HG03066 (cell line): Measurements from ENCODE around the gene DLGAP1.
"Not testable (repeated sequence)": the region's sequence is repeated elsewhere in the genome, so short reads cannot be mapped to it uniquely, and the experiment has no call there.

Experiments used
- ATAC-seq: cut with Tn5 transposase; IDR thresholded peaks from one replicate; pipeline ENCODE4 v1.9.1; 2021; ENCODE audit warnings: low read depth; ENCODE audit not compliant: unreplicated experiment

DLGAP1 gene

DNA sequence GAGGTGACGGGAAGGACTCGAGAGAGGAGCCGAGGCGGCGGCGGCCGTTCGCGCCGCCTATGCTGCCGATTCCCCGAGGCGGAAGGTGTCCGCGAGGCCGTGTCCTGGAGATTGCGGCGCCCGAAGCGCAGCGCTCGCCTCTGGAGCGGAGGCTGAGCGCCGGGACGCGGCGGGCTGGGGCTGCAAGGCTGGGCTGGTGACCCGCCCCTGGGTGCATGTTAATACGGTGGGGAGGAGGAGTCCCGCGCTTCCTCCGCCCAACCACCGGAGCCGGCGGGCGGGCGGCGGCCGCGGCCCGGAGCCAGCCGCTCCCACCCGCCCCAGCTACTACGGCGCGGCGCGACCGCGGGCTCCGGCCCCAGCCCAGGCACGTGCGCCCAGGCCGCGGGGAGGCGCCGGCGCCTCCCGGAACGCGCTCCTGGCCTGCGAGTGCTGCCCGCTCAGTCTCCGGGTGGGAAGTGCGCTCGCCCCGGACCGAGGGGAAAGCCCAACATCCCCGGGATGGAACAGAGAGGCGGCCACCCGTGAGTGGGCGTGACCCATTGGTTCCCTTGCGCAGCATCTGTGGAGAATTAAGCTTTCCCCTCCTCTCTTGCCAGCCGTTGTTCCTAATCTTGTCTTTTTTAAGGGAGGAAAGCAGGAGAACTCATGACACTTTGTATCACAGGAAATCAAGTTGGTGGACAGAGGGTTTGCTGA is at the start of gene DLGAP1:
Gene DLGAP1, minus strand, starts transcription at position 195 of the 699 bp plus-strand sequence.
- no peak for ATAC-seq

DNA sequence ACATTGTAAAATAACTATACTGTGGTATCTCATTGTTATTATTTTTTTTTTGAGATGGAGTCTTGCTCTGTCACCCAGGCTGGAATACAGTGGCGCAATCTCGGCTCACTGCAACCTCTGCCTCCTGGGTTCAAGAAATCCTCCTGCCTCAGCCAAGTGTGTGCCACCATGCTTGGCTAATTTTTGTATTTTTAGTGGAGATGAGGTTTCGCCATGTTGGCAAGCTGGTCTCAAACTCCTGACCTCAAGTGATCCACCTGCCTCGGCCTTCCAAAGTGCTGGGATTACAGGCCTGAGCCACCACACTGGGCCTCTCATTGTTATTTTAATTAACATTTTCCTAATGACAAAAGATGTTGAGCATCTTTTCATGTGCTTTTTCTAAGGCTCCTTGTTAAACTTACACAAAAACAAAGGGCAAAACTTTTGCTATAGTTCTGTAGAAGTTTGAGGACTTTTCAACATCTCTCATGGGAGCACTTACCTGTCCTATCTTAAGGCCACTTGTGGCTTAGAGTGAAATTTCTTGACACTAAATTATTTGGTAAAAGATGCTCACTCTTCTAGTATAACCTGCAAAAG is 39.7 kb upstream of the DLGAP1 start:
- ATAC-seq, result not testable (repeated sequence)

DNA sequence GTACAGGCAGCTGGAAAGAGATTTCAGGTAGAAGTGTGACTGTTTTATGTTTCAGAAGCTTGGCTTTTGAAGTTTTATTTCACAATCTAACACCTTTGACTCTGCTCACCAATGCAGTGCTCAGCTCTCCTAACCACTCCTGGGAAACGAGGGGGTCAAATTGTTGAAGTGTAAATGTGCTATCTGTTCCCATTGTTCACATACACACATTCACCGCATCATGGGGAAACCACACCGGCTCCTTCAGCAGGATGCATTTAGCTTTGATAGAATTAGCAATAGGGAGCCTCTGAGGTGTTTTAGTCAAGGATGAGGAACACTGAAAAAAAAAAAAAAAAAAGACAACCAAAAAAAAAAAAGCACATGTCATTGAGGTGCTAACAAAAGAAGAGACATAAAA is 13.4 kb upstream of the DLGAP1 start:
- no peak for ATAC-seq

DNA sequence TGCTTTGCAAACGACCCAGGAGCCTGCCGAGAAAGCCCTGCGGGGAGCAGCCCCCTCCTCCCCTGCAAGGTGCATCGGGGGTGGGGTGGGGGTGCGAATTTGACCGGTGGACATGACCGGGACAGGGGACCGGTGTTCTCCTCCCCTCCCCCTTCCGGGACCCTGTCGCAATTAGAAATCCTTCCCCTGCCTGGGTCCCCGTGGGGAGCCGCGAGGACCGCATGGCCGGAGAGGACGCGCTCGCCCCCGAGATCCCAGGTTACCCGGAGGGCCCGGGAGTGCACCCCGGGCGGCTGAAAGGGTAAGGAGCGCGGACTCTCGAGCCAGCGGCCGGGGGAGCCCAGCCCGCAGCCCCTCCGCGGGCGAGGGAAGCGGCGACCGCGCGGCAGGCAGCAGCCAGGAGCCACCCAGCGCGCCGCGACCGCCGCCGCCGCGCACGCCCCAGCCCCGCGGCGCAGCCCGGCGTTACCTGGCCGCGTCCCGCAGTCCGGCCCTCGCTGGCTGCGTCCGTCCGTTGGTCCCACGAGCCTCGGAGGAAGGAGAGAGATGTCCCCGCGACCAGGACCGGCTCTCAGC is 482 bp downstream of the DLGAP1 start:
- no peak for ATAC-seq

DNA sequence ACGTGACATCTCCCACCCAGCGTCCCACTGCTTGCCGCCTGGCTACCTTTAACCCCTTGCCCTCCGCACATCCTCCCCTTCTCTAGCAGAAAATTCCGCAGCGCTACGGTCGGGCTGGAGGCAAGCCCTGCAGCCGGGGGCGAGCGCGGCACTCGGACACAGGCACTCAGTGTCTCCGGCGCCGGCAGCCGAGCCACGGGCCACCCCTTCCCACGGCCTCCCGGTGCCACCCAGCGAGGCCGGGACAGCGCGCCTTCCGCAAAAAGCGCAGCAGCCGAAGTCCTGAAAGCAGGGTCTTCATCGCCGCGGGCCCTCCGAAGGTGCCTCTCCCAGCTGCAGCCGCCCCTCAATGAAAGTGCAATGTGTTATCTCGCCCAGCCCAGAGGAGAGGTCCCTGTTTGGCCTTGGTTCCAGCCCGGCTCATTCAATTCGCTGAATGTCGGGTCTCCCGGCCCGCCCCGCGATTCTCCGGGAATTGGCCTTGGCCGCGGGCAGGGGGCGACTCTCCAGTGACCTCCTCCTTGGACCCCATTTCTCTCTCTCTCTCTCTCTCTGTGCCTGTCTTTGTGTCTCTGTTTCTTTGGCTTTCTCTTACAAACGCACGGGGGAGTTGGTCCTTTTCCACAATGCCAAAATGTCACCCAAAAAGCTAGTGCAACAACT is 1.1 kb downstream of the DLGAP1 start:
- no peak for ATAC-seq

DNA sequence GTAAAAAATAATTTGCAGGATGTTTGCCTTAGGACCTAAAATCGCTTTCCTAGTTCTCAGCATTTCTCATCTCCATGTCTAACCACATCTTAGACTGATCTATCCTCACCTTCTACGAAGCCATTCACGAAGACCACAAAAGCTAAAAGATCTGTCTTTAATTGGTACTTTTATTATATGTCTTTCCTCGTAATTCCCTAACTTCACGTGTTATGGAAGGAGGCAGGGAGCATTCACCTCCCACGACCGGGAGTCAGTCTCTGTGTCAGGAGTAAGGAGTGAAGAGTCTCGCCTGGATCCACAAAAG is 1.6 kb downstream of the DLGAP1 start:
- ATAC-seq, result no peak

DNA sequence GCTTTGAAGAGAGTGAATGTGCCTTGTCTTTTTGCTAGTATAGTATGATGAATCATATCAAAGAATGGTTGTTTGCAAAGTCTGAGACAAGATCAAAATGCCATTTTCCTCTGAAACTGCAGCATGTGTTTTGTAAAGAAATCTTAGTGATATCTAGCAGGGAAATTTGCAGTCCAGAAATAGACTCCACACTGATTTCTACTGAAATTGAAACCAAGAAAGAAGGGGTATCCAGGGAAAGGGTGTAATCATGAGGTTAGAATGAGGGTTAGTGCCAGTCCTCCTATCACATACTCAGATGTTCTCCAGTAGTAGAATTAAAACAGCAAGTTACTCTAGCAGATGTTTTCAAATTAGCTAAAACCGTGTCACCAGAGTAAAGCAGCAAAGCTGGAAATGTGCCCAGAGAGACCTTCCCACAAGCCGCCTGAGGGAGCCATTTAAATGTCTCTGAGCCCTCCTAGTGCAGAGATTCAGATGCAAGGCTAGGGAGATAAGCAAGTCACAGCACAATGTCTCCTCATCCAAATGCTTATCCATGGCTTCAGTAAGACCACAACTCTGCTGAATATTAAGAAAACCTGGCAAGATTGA is 4.9 kb downstream of the DLGAP1 start:
- ATAC-seq, result no peak

DNA sequence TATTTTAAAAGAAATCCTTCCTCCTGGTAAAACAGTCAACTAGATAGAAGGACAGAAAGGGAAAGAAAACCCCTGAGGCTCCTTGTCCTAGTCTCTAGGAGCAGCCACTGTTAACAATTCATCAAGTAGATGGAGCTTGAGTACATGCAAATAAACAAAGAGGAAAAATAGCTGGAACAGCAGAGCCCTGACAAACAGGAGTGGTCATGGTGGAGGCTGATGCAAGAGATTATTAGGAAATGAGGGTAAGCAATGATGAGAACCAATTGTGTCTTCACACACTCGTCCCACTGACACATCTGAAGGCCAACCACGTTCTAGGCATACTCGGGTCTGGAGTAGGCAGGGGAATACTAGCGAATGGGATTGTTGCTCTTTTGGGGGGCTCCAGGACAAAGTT is 9.2 kb downstream of the DLGAP1 start:
- no peak for ATAC-seq

DNA sequence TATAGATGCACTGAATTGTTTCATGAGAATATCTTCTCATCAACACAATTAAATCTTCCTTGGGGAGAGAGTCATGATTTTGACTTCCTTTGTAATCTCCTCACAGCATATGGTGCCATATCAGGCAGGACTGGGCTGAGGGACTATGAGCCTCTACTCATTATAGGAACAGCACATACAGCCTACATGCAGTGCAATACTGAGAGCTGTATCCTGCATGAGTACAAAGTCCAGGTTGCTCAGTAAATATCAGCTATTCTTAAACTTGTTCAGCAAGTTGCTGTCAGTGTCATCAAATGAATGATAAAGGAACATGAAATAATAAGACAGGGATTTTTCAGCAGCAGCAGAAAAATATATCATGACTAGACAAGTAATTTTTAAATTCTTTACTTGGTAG is 10.8 kb downstream of the DLGAP1 start:
- no peak for ATAC-seq

DNA sequence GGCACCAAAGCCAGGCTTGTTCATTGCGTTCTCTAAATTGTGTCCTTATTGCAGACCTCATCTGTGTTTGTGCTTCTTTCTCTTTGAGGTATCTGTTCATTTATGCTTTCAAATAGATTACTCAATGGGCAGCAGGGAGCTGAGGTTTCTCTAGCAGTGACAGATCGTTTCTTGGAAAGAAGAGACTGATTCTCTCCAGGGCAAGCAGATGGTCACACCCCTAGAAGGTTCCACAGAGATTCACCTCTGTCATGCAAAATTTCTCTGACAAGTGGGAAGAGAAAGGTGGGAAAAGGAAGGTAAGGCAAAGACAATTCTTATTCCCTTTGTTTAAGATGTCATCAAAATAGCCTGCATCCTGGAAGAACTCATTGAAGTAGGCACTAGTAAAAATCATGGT is 14.0 kb downstream of the DLGAP1 start:
- no peak for ATAC-seq

DNA sequence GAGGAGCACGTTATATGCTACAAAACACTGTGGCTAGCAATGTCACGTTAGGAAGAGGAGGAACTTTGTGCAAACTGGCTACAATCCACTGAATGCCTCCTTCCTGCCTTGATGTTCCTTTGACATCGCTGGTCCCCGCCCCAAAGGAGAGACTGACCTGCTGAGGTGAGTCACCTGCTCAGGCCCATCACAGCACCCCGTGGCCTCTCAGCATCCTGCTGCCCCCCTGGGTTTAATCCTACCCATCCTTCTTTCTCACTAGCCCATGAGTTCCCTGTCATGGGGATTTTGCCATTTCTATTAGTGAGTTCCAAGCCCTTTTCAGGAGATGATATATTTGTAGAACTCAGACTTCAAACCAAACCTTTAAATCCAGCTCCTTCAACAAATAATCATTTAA is 16.2 kb downstream of the DLGAP1 start:
- no peak for ATAC-seq

DNA sequence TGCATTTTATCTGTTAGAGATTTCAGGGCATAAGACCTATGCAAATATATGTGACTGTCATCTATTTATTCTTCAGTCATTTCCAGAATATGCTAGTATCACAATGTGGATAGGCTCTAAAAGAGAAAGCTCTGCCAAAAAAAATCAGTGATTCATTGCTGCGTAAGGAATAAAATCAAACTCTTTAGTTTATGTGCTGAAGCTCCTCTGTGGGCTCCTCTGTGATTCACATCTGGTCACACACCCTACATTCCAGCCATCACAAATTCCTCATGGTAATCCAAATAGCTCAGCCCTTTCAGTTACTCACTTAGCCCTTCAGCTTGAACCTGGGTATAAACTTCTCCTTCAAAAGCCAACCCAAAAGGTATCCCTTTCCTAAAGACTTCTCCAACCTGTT is 21.4 kb downstream of the DLGAP1 start:
- no peak for ATAC-seq

DNA sequence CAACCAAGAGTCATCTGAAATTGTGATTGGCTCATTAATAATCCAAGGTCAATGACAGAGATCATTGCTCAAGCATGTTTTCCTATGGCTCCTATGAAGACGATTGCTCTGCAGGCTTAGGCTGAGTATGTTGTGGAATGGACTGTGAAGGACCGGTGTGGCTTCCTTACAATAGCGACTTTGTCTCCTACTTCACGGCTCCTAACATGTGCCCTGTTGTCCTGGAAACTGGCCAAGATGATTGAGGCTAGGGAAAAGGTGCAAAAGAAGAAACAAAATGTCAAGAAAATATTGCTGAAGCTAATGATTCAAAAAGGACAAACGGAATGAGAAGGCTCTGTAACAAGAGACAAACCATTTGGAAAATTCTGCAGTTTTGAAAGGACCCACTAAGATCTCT is 24.3 kb downstream of the DLGAP1 start:
- ATAC-seq, result no peak

DNA sequence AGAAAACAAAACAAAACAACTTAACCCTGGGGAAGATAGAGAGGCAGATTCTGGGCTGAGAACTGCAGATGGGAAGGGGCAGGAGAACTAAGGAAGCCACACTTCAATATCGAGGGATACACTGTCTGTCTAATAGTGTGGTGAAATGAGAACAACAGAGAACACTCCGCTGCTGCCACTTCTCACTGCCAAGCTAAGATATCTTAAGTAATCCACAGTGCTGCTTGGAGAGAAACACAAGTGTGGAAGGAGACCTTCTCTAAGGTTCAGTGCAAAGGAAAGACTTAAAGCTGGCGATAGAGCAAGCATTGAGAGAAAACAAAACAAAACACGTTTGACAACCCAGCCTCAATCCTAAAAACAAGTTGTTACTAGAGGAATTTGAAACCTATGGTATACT is 37.4 kb downstream of the DLGAP1 start:
- no peak for ATAC-seq

DNA sequence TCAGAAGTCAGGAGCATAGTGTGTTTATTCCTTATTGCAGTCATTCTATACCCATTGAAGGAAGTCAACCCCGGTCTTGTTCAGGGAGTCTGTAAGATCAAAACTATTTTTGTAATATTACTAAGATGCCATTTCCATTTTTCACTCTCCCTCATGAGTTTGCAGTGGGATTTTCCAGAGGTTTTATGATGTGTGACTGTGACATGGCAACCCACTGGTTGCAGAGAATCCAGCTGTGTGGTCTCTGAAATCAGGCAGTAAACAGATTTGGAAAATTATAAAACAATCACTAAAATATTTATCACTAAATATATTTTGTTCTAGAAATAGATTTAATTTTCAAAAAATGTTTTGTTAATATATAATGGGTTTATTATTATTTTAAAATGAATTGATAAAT is 38.1 kb downstream of the DLGAP1 start:
- ATAC-seq, result no peak

DNA sequence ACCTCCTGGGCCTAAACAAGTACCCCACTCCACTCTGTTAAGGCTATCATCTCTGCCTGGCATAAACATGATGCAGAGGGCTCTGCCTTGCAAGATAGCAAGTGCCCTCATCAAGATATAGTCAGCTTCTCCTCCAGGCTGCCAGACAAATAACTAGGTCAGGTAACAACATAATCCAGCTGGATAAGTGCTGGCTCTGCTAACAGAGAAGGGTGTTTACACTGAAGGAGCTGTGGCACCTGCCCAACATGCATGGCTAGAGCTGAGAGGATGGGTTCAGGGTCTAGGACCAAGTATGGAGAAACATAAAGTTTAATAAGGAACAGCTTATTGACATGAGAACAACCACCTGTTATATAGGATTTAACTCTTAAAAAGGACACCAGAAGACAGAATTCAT is 42.8 kb downstream of the DLGAP1 start:
- ATAC-seq, result no peak

DNA sequence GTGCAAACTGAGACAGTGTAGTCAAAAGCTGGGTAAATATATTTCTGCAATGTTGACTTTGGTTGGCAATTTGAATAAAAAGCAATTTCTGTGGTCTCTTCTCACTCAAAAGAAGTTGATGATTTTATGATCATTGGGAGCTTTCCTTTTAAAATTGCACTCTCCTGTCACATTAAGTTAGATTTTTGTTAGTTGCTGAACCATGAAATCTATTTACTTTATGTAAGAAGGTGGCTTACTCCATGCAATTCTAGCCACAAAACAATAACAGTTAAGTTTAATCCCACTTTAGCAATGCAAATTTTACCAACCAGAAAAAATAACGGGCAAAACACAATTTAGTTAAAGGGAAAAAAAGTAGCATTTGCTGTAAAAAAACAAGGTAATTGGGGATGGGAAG is 48.3 kb downstream of the DLGAP1 start:
- no peak for ATAC-seq

DNA sequence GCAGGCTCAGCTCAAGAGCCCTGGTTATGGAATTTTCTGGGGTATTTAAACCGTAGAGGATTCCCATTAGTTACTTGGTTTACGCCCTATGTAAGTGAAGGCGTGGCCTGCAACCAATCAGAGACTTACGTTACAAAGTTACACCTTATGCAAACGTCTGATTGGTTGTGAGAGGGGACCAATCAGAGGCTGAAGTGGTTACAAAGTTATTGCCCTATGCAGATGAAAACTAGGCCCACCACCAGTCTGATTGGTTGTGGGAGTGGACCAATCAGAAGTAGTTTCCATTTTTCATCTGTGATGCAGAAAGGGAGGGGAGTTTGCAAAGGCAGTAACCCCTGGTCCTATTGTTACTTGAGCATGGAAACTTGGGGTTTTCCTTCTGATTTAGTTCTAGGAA is 49.1 kb downstream of the DLGAP1 start:
- ATAC-seq, result no peak

DNA sequence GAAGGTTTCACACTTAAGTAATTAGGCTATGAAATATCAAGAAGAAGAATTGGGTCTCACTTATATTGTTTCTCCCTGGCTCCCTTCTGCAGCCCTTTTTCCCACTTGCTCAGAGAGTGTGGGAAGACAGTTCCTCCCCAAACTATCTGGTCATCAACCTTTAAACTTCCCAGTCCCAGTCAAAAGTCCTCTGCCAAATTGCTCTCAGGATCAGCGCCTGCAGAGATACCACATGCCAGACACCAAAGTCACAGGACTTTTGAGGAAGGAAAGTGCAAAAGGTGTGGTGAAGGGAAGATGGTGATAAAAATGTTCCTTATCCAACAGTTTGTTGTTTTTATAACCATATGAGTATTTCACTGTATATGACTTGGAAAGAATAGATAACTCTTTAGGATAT is 51.3 kb downstream of the DLGAP1 start:
- ATAC-seq, result no peak

DNA sequence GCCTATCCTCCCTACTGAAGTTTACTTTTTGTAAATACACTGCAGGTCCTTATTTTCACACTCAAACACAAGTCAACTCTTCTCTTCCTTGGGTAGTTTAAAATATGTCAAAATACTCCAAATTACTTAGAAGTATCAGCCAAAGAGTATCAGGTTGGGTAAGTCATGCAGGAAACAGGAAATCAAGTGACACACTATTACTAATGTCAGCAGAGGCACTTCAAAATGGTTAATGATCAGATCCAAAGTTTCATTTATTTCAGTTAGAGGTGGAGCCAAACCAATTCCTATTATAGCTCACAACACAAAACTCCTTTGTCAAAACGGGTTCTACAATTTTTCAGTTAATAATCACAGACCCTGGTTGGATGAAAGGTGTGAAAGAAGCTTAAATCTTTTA is 54.2 kb downstream of the DLGAP1 start:
- ATAC-seq, result no peak

DNA sequence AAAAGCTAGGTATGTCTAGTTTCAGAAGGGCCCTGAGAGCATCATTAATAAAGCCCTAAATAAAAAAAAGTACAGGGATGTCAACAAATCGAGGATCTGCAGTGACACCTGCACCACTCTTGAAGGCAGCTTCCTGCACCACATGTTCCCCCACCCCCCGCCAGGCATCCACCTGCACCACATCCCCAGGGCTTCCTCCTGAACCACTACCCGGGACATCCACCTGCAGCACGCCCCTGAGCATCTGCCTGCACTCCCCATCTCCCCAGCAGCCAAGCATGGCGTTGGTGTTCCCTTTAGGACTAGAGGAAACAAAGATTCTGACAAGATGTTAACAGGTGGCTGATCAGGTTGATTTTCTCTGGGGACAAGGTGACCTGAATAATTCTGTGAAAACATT is 55.2 kb downstream of the DLGAP1 start:
- ATAC-seq, result no peak

DNA sequence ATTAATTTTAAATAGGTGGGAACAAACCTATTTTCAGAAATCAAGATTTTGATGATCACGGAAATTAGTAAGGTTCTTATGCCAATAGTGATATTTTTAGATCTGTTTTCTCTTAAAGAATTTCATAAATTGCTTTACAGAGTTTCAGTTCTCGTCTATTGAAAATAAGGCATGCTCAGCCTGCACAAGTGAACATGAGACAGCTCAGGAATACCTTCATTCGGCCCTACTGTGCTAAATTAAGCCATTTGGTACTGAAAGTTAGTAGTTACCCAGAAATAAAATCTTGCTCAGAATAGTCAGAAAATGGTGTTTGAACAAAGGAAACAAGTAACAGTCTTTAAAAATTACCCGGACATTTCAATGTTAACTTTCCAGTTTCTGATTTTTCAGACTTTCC is 60.4 kb downstream of the DLGAP1 start:
- ATAC-seq, result no peak
